Measurements from ENCODE around the gene SH2D1B.

SH2D1B gene

DNA sequence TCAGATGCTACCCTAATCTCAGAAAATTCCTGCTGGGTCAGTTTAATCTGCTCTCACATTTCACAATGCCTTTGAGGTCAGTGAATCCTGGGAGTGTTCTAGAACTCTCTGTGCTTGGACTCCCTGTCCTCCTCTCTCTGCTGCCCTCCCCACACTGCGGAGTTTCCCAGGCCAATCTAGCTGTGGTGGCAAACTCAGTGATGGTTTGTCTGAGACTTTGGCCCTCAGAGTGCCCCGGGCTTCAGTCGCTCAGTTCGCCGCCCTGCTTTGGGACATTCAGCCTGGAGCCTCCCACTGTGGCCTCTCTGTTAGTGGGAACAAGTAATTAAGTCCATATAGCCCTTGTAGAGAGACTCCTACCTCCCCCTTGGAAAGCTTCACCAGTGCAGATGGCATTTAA is 23.3 kb downstream of the SH2D1B start:
- TF ChIP-seq ZFX (IDR thresholded peaks at IDR 0.05; ENCODE audit: borderline replicate concordance), result no peak
- TF ChIP-seq, protein P1, sequence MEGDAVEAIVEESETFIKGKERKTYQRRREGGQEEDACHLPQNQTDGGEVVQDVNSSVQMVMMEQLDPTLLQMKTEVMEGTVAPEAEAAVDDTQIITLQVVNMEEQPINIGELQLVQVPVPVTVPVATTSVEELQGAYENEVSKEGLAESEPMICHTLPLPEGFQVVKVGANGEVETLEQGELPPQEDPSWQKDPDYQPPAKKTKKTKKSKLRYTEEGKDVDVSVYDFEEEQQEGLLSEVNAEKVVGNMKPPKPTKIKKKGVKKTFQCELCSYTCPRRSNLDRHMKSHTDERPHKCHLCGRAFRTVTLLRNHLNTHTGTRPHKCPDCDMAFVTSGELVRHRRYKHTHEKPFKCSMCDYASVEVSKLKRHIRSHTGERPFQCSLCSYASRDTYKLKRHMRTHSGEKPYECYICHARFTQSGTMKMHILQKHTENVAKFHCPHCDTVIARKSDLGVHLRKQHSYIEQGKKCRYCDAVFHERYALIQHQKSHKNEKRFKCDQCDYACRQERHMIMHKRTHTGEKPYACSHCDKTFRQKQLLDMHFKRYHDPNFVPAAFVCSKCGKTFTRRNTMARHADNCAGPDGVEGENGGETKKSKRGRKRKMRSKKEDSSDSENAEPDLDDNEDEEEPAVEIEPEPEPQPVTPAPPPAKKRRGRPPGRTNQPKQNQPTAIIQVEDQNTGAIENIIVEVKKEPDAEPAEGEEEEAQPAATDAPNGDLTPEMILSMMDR (IDR thresholded peaks at IDR 0.05), result no peak
- no peak overlapping the region for H3K27ac ChIP-seq

DNA sequence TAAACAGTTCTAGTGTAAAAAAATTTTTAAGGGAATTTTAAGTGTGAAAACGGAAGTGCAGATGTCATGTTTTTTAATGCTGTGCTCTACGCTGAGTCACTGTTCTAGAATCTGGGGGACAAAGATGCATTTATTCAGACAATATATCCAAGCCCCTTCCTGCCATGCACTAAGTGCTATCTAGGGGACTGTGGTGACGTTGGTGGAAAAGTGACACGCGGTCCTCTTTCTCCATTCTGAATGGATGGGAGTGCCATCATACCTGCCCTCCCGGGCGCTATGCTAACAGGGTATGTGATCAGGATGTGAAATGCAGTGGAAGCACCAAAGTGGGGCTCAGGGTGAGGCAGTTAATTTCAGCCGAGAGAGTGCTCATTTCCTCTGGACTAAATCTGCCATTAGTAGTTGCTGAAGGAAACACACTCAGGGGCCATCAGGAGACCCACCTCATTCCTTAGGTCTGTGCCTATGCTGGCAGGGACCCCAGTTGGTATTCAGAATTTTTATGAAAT is 23.8 kb downstream of the SH2D1B start:
- no peak for TF ChIP-seq ZFX (IDR thresholded peaks at IDR 0.05; ENCODE audit: borderline replicate concordance)
- TF ChIP-seq, protein P1 (IDR thresholded peaks at IDR 0.05), result no peak
- no peak overlapping the region for H3K27ac ChIP-seq

DNA sequence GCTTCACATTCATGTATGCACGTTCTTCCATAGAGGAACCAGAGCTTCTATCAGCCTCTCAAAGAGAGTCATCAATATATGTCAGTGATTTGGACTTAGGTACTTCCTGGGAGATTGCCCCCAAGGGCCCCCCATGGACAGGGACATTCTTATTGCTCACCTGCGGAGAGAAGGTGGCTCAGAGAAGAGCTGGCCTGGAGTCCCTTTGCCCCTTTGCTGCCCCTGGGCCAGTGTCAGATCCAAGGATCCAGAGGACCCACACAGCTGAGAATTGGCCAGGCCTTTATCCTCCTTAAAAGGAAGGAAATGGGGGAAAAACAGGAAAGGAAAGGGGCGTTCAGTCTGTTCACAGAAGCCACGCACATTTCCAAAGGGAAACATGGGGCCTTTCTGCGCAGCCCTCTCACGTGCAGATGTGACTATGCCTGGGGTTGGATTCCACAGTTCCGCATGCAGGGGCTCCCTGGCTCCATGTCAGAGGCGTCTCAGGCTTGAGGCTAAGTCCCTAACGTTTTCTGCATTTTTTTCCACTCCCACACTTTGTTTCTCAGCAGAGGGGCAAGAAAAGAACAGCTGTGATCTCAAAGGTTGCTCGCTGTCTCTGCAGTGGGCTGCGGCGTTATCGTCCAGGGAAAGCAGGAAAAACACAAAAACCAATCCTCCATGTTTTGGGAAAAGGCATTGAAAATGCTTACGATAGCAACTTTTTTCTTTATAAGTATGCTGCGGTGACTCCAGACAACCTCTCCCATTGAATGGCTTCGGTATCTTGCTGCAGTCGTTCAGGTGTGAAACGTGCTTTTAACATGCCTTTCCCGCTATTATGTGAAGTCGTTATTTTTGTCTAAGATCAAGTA is 24.5 kb downstream of the SH2D1B start:
- no peak for TF ChIP-seq ZFX (IDR thresholded peaks at IDR 0.05; ENCODE audit: borderline replicate concordance)
- TF ChIP-seq, protein P1 (IDR thresholded peaks at IDR 0.05), result no peak
- no peak overlapping the region for H3K27ac ChIP-seq

DNA sequence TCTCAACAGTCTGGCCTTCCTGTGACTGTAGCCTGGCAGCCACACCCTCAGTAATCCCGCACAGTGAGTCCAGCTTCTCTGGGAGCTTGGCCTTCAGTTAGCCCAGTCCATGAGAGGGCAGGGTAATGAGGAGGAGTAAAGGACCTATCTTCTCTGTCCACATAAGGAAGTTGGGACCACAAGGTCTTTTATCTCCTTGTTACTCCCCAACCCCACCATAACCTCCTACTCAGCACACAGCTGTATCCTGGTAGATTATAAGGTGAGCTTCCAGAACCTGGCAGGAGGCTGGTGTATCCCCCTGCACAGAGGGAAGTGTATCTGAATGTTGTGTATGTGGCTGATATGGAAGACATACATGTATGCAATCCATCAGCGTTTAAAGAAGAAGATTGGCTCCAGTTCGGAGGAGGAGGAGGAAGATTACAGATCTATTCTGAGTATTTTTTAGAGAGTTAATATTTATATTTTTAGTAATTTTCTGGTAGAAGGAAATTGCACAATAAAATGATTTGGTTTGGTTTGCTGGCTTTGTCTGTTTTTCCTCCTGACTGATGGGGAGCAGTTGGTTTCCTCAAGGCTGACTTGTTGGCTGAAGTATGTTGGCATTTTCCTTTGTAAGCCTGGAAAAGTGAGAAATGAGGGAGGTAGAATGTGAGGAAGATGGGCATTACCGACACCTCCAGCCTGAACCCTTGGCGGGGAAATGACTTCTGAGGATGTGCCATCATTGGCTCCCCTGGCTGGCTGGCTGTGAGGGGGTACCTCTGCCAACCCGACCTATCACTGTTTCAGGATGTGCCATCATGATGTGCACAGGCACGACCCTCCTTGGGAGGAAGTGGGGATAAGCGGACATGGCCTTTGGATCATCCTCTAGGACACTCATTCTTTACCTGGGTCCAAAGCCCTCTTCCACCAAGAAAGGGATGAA is 25.4 kb downstream of the SH2D1B start:
- TF ChIP-seq, protein P1 (IDR thresholded peaks at IDR 0.05), result no peak
- TF ChIP-seq ZFX (IDR thresholded peaks at IDR 0.05; ENCODE audit: borderline replicate concordance), result no peak
- H3K27ac ChIP-seq, result no peak overlapping the region

- no peak overlapping the region for H3K27ac ChIP-seq
- TF ChIP-seq, protein P1 (IDR thresholded peaks at IDR 0.05), result no peak
- no peak for TF ChIP-seq ZFX (IDR thresholded peaks at IDR 0.05; ENCODE audit: borderline replicate concordance)
Measured at GRCh38 chr1:162385702-162386101, 26.2 kb downstream of the SH2D1B start.

- no peak for TF ChIP-seq ZFX (IDR thresholded peaks at IDR 0.05; ENCODE audit: borderline replicate concordance)
- H3K27ac ChIP-seq, result no peak overlapping the region
Measured at GRCh38 chr1:162385280-162385623, 26.7 kb downstream of the SH2D1B start.

DNA sequence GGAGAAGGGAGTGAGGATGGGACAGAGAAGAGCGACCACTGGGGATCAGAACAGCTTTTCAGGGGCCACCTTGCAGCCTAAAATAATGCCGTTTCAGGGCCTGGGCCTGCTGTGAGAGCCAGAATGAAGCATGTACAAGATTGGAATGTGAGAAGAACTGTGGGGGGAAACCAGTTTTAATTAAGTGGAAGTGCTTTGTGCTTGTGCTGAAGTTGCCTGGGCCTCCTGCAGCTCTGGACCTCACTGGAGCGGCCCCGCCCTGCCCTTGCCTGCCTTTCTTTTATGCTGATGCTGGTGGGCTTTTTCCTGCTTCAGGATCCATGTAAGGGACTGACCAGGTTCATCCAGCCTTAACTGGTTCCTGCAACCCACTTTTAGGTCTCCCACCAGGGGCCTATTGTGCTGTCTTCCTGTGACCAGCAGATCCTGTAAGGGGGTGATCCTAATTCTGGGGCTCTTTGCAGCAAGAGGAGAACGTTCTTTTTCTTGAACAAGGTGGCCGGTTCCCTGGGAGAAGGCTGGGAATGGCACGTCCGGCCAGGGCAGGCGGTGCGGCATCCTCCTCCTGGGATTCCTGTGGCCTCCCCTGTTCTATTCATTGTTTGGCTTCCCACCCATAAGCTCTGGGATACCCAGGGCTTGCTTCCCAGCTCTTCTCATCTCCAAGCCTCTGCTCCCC is 27.2 kb downstream of the SH2D1B start:
- TF ChIP-seq ZFX (IDR thresholded peaks at IDR 0.05; ENCODE audit: borderline replicate concordance), result no peak
- TF ChIP-seq, protein P1 (IDR thresholded peaks at IDR 0.05), result no peak
- no peak overlapping the region for H3K27ac ChIP-seq
